ENCODE data around the gene PDLIM3.

The PDLIM3 gene

DNA sequence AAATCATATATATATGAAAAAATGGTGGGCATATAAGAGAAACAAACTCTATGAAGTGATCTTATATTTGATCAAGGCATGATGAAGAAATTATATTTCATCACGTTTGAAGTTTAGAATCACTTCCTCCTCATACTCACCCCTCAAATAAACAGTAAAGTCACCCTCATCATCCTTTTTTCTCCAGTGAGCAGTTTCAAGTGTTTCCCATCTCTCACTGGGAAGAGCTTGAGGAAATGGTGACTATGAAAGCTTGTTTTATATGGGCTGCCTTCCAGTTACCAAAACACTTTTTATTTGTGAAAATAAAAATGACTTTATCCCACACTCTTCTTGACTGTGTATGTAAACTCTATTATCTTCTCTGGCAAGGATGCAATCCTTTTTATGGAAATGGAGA is 16.8 kb downstream of the PDLIM3 start:
- no peaks in the 10 kb centered on the region for H4K20me1 ChIP-seq (ENCODE audit: insufficient read depth, low read length)
- H3K9me2 ChIP-seq (replicated peaks; ENCODE audit: insufficient read depth, low read length): no peaks in the 10 kb centered on the region
- no peak overlapping the region for H3K4me3 ChIP-seq (ENCODE audit: low read length)
- H3K27me3 ChIP-seq (replicated peaks; ENCODE audit: insufficient read depth, low read length): no peaks in the 10 kb centered on the region
- H3K79me2 ChIP-seq (ENCODE audit: low read length): no peaks in the 10 kb centered on the region
- no peak for DNase-seq
- no peak overlapping the region for H3K9ac ChIP-seq (ENCODE audit: low read length)
- no peak overlapping the region for H3K27ac ChIP-seq (ENCODE audit: low read length)
- H3K36me3 ChIP-seq (replicated peaks; ENCODE audit: insufficient read depth, low read length): peaks cover 8% of the 10 kb centered on the region; the same call in 1 of the 2 replicates
- no peak overlapping the region for H3K4me2 ChIP-seq (ENCODE audit: low read depth, low read length)
- no peaks in the 10 kb centered on the region for H3K9me3 ChIP-seq (replicated peaks; ENCODE audit: insufficient read depth, low read length)
- H2AFZ ChIP-seq (ENCODE audit: low read length): no peak overlapping the region
- TF ChIP-seq EZH2phosphoT487 (IDR thresholded peaks at IDR 0.05; ENCODE audit: low read length) (no peak), EZH2 (optimal IDR thresholded peaks at IDR 0.05; ENCODE audit: low read depth, low read length) (no peak)
- TF ChIP-seq, protein P1, sequence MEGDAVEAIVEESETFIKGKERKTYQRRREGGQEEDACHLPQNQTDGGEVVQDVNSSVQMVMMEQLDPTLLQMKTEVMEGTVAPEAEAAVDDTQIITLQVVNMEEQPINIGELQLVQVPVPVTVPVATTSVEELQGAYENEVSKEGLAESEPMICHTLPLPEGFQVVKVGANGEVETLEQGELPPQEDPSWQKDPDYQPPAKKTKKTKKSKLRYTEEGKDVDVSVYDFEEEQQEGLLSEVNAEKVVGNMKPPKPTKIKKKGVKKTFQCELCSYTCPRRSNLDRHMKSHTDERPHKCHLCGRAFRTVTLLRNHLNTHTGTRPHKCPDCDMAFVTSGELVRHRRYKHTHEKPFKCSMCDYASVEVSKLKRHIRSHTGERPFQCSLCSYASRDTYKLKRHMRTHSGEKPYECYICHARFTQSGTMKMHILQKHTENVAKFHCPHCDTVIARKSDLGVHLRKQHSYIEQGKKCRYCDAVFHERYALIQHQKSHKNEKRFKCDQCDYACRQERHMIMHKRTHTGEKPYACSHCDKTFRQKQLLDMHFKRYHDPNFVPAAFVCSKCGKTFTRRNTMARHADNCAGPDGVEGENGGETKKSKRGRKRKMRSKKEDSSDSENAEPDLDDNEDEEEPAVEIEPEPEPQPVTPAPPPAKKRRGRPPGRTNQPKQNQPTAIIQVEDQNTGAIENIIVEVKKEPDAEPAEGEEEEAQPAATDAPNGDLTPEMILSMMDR (IDR thresholded peaks at IDR 0.05; ENCODE audit: low read length): no peak
- no peaks in the 10 kb centered on the region for H3K4me1 ChIP-seq (ENCODE audit: low read length)
- no peaks in the 10 kb centered on the region for H3F3A ChIP-seq (ENCODE audit: insufficient read depth, low read length)

DNA sequence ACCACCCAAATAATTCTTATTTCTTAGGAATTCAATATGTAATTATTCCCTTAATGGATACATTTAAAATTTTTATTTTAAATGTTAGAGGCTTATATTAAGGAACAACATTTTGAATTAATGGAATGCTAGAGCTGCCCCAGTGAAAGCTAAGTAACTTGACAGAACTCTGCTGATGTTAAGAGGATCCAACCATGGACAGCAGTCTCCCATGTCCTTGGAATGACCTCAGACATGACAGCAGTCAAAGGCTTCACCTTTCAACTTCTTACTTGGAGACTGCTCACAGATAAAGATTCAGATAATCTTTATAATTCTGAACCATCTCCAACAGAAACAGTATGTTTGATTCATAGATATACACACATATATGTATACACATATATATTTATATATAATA is 17.2 kb downstream of the PDLIM3 start:
- no peaks in the 10 kb centered on the region for H3K27me3 ChIP-seq (replicated peaks; ENCODE audit: insufficient read depth, low read length)
- H3K4me1 ChIP-seq (ENCODE audit: low read length): 0 out of 2 replicates have a peak, but pooled peaks cover 2% of the 10 kb centered on the region
- no peak overlapping the region for H3K4me2 ChIP-seq (ENCODE audit: low read depth, low read length)
- no peaks in the 10 kb centered on the region for H3K9me3 ChIP-seq (replicated peaks; ENCODE audit: insufficient read depth, low read length)
- H3K27ac ChIP-seq (ENCODE audit: low read length): no peak overlapping the region
- no peaks in the 10 kb centered on the region for H4K20me1 ChIP-seq (ENCODE audit: insufficient read depth, low read length)
- H3F3A ChIP-seq (ENCODE audit: insufficient read depth, low read length): no peaks in the 10 kb centered on the region
- H2AFZ ChIP-seq (ENCODE audit: low read length): no peak overlapping the region
- TF ChIP-seq EZH2phosphoT487 (IDR thresholded peaks at IDR 0.05; ENCODE audit: low read length) (no peak), EZH2 (optimal IDR thresholded peaks at IDR 0.05; ENCODE audit: low read depth, low read length) (no peak)
- TF ChIP-seq, protein P1 (IDR thresholded peaks at IDR 0.05; ENCODE audit: low read length): no peak
- DNase-seq: no peak
- H3K4me3 ChIP-seq (ENCODE audit: low read length): no peak overlapping the region
- H3K79me2 ChIP-seq (ENCODE audit: low read length): no peaks in the 10 kb centered on the region
- H3K9ac ChIP-seq (ENCODE audit: low read length): no peak overlapping the region
- H3K36me3 ChIP-seq (replicated peaks; ENCODE audit: insufficient read depth, low read length): peaks cover 8% of the 10 kb centered on the region; the same call in 1 of the 2 replicates
- no peaks in the 10 kb centered on the region for H3K9me2 ChIP-seq (replicated peaks; ENCODE audit: insufficient read depth, low read length)

DNA sequence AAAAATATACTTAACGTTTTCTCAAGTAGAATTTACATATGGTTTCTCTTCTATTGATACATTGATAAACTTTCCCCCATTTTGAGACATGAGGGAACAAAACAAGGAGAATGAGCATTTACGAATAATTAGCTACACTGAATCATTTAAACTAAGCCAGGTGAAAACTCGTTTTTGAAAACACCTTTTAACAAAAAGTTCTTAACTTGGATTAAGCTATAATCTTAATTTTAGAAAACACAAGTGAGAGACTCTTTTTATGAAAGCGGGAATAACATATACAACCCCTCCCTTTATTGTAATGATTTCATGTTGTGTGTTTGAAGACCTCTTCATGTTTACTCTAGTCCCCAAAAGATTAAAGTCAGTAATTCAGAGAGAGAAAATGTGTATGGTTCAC is 20.1 kb downstream of the PDLIM3 start:
- Histone ChIP-seq H2AFZ (ENCODE audit: low read length) (no peak overlapping the region), H3K4me1 (ENCODE audit: low read length) (0 out of 2 replicates have a peak, but pooled peaks cover 3% of the 10 kb centered on the region), H3K9me2 (replicated peaks; ENCODE audit: insufficient read depth, low read length) (no peaks in the 10 kb centered on the region), H3K9ac (ENCODE audit: low read length) (no peak overlapping the region), H3K27ac (ENCODE audit: low read length) (no peak overlapping the region), H3K79me2 (ENCODE audit: low read length) (no peaks in the 10 kb centered on the region), H3K4me3 (ENCODE audit: low read length) (no peak overlapping the region), H3K36me3 (replicated peaks; ENCODE audit: insufficient read depth, low read length) (no peaks in the 10 kb centered on the region), H3K9me3 (replicated peaks; ENCODE audit: insufficient read depth, low read length) (no peaks in the 10 kb centered on the region), H3F3A (ENCODE audit: insufficient read depth, low read length) (no peaks in the 10 kb centered on the region), H3K27me3 (replicated peaks; ENCODE audit: insufficient read depth, low read length) (no peaks in the 10 kb centered on the region), H3K4me2 (ENCODE audit: low read depth, low read length) (no peak overlapping the region), H4K20me1 (ENCODE audit: insufficient read depth, low read length) (no peaks in the 10 kb centered on the region)
- DNase-seq: no peak
- TF ChIP-seq, protein P1 (IDR thresholded peaks at IDR 0.05; ENCODE audit: low read length): no peak
- TF ChIP-seq EZH2 (optimal IDR thresholded peaks at IDR 0.05; ENCODE audit: low read depth, low read length) (no peak), EZH2phosphoT487 (IDR thresholded peaks at IDR 0.05; ENCODE audit: low read length) (no peak)

Data from MM.1S (cell line).